SK-N-SH (cell line): Measurements from ENCODE around the gene TUT7. TPM values are rescaled to one million over a fixed set of nuclear protein-coding genes. Genes with fewer than 3 reads are reported as not detected.
A peak's percentile ranks its signal among the peaks of the same experiment; 100 is the strongest.

ENCODE experiments used
- CTCF ChIA-PET: fragments of 300-600, 350-600 bp; formaldehyde crosslinking; extraction: SDS; loops from one replicate; lab custom pipeline; 2021; lab: Yijun Ruan, JAX
- POLR2A ChIA-PET: fragments of 350-600 bp; sonication (Branson Sonifier 250); formaldehyde crosslinking; extraction: SDS; loops from one replicate; lab custom pipeline; 2020; ENCODE audit warnings: antibody characterized with exemption, inconsistent platforms; lab: Yijun Ruan, JAX
- DNase-seq: peaks from one replicate; pipeline ENCODE4 v3.0.0; 2012
- H2AFZ ChIP-seq: fragments of 200-600 bp; sonication (generic); 2 replicates; pipeline ENCODE4 v1.8.1; 2016; ENCODE audit warnings: antibody characterized with exemption, mild to moderate bottlenecking, low read depth
- H3F3A ChIP-seq: fragments of 200-600 bp; sonication (generic); replicated peaks from 2 replicates; pipeline ENCODE3; 2016; ENCODE audit warnings: antibody characterized with exemption, mild to moderate bottlenecking; ENCODE audit not compliant: insufficient read depth
- H3K27ac ChIP-seq, 2 experiments: fragments of 200-500 bp in 1 of 2; fragments of 200-600 bp in 1 of 2; sonication (Bioruptor generic) in 1 of 2; sonication (generic), shearing (Covaris generic) in 1 of 2; 2 replicates each; pipeline versions ENCODE4 v1.5.1 to v1.6.1; 2014 to 2016; ENCODE audit warnings: low read depth in 2 of 2, inconsistent platforms in 1 of 2, low read length in 1 of 2, mild to moderate bottlenecking in 1 of 2, mixed read lengths in 1 of 2
- H3K27me3 ChIP-seq: fragments of 200-600 bp; sonication (generic), shearing (Covaris generic); 2 replicates; pipeline ENCODE4 v1.6.1; 2016; ENCODE audit warnings: mixed run types; ENCODE audit not compliant: insufficient read depth
- H3K36me3 ChIP-seq, 2 experiments: fragments of 200-500 bp in 1 of 2; fragments of 200-600 bp in 1 of 2; sonication (Bioruptor generic) in 1 of 2; sonication (generic) in 1 of 2; replicated peaks in 1 of 2; 2 replicates each; pipeline versions ENCODE3 to v1.5.1; 2014 to 2016; ENCODE audit warnings: low read length in 1 of 2, mild to moderate bottlenecking in 1 of 2; ENCODE audit not compliant: insufficient read depth in 2 of 2, control insufficient read depth in 1 of 2
- H3K4me1 ChIP-seq, 2 experiments: fragments of 200-500 bp in 1 of 2; fragments of 200-600 bp in 1 of 2; sonication (Bioruptor generic) in 1 of 2; sonication (generic), shearing (Covaris generic) in 1 of 2; 2 replicates each; pipeline versions ENCODE4 v1.5.1 to v1.6.1; 2014 to 2016; ENCODE audit warnings: low read depth in 1 of 2, low read length in 1 of 2, mixed run types in 1 of 2; ENCODE audit not compliant: insufficient read depth in 2 of 2, control insufficient read depth in 1 of 2
- H3K4me2 ChIP-seq: fragments of 200-600 bp; sonication (generic), shearing (Covaris generic); 2 replicates; pipeline ENCODE4 v1.6.1; 2017; ENCODE audit warnings: mixed run types
- H3K4me3 ChIP-seq, 2 experiments: fragments of 200-500 bp in 1 of 2; fragments of 200-600 bp in 1 of 2; sonication (Bioruptor generic) in 1 of 2; sonication (generic), shearing (Covaris generic) in 1 of 2; 2 replicates each; pipeline versions ENCODE4 v1.5.1 to v1.8.1; 2014 to 2016; ENCODE audit warnings: low read depth in 2 of 2, inconsistent platforms in 1 of 2, low read length in 1 of 2, mild to moderate bottlenecking in 1 of 2, mixed read lengths in 1 of 2, moderate library complexity in 1 of 2
- H3K79me2 ChIP-seq: fragments of 200-600 bp; sonication (generic); 2 replicates; pipeline ENCODE4 v1.8.1; 2017; ENCODE audit warnings: mild to moderate bottlenecking; ENCODE audit not compliant: insufficient read depth
- H3K9ac ChIP-seq: fragments of 200-600 bp; sonication (generic); 2 replicates; pipeline ENCODE4 v1.6.1; 2017; ENCODE audit warnings: mixed run types
- H3K9me2 ChIP-seq: fragments of 200-600 bp; sonication (generic); 2 replicates; pipeline ENCODE4 v1.6.1; 2017; ENCODE audit warnings: mixed run types
- H3K9me3 ChIP-seq: fragments of 200-600 bp; sonication (generic); 2 replicates; pipeline ENCODE4 v1.6.1; 2017; ENCODE audit warnings: mixed run types, mild to moderate bottlenecking, moderate library complexity
- H4K20me1 ChIP-seq: fragments of 200-600 bp; sonication (generic); 2 replicates; pipeline ENCODE4 v1.6.1; 2017; ENCODE audit warnings: mild to moderate bottlenecking, mixed run types; ENCODE audit not compliant: insufficient read depth
- CTCF ChIP-seq: fragments of 200-600 bp; sonication (generic); IDR thresholded peaks from 2 replicates; pipeline ENCODE4 v1.6.1; 2017; ENCODE audit warnings: antibody characterized with exemption, mild to moderate bottlenecking, moderate library complexity
- EP300 ChIP-seq, 2 experiments: IDR thresholded peaks; 2 replicates each; pipeline versions ENCODE4 v1.4.0 to v1.6.1; 2012; ENCODE audit warnings: borderline replicate concordance in 1 of 2, low read depth in 1 of 2, low read length in 1 of 2
- EZH2phosphoT487 ChIP-seq: fragments of 200-600 bp; sonication (generic); IDR thresholded peaks from 2 replicates; pipeline ENCODE4 v1.6.1; 2017; ENCODE audit warnings: low read depth, mixed run types, mild to moderate bottlenecking, antibody characterized with exemption, moderate library complexity, borderline replicate concordance
- FOSL2 ChIP-seq: IDR thresholded peaks from 2 replicates; pipeline ENCODE4 v1.4.0; 2012; ENCODE audit warnings: low read depth, mild to moderate bottlenecking, moderate library complexity, borderline replicate concordance
- FOXJ3 ChIP-seq: sonication (generic); formaldehyde crosslinking; IDR thresholded peaks from 2 replicates; pipeline ENCODE4 v1.5.1; 2020; ENCODE audit warnings: mild to moderate bottlenecking, missing genetic modification reagents
- GABPA ChIP-seq: IDR thresholded peaks from 2 replicates; pipeline ENCODE4 v1.4.0; 2012; ENCODE audit warnings: low read depth, mild to moderate bottlenecking
- JUND ChIP-seq: IDR thresholded peaks from 2 replicates; pipeline ENCODE4 v1.4.0; 2012
- MEF2A ChIP-seq: IDR thresholded peaks from 2 replicates; pipeline ENCODE4 v1.4.0; 2012; ENCODE audit warnings: low read depth, borderline replicate concordance
- POLR2AphosphoS5 ChIP-seq: IDR thresholded peaks from 2 replicates; pipeline ENCODE4 v1.6.1; 2012; ENCODE audit warnings: low read depth, low read length
- TEAD4 ChIP-seq: IDR thresholded peaks from 2 replicates; pipeline ENCODE4 v1.4.0; 2012; ENCODE audit warnings: mild to moderate bottlenecking, borderline replicate concordance; ENCODE audit not compliant: insufficient read depth
- USF2 ChIP-seq: fragments of 150-350 bp; IDR thresholded peaks from 2 replicates; pipeline ENCODE4 v1.6.1; 2017; ENCODE audit warnings: antibody characterized with exemption, low read length, low read depth, borderline replicate concordance
- YY1 ChIP-seq: IDR thresholded peaks from 2 replicates; pipeline ENCODE4 v1.4.0; 2012; ENCODE audit warnings: low read depth, mild to moderate bottlenecking
- ZBTB33 ChIP-seq: IDR thresholded peaks from 2 replicates; pipeline ENCODE4 v1.4.0; 2012; ENCODE audit warnings: low read depth, borderline replicate concordance
- WGBS: methylation state at CpG from one replicate; pipeline ENCODE4 v1.1.6; 2017; ENCODE audit warnings: low lambda C conversion rate; 5-methylcytosine and 5-hydroxymethylcytosine counted together
- polyA plus RNA-seq, 3 experiments: library from polyadenylated mRNA; depleted of rRNA; stranded (reverse); fragments of >200 nt; gene quantifications; 2 replicates each; pipeline ENCODE4 v1.2.3, GENCODE V29; 2012

The TUT7 gene
- polyA plus RNA-seq, 1 of the 3 experiments (the other 2 are of a cell fraction): 6.7 TPM

- Histone ChIP-seq H3K4me2 (peak overlapping the region; percentile 88), H3K9me2 (no peaks in the 10 kb centered on the region), H3K36me3 (peaks cover 9 to 20% of the 10 kb centered on the region in 2 experiments), H3K79me2 (peaks cover 70% of the 10 kb centered on the region), H4K20me1 (no peaks in the 10 kb centered on the region), H3K4me3 (peak overlapping the region; percentile 87 to 90), H3K9ac (peak overlapping the region; percentile 20; the same call in 1 of the 2 replicates), H3K27me3 (no peaks in the 10 kb centered on the region), H2AFZ (no peak overlapping the region), H3K27ac (no peak overlapping the region), H3F3A (peaks cover 4% of the 10 kb centered on the region), H3K4me1 (peaks cover 12 to 23% of the 10 kb centered on the region in 2 experiments; a peak in 3 of 4 replicates), H3K9me3 (no peaks in the 10 kb centered on the region)
- no peak for TF ChIP-seq USF2
- TF ChIP-seq FOXJ3 (CRISPR knock-in tag): no peak
- TF ChIP-seq EZH2phosphoT487: no peak
- no peak for TF ChIP-seq YY1
- TF ChIP-seq TEAD4: no peak
- WGBS: 24% methylated on average over 6 of the region's 6 CpGs
- DNase-seq: no peak
- ChIA-PET CTCF (no interaction called here), POLR2A (no interaction called here)
These were observed 2.3 kb downstream of the TUT7 start for GRCh38 chr9:86351880-86352279.

- H3K27ac ChIP-seq: no peak overlapping the region
- peaks cover 12 to 23% of the 10 kb centered on the region in 2 experiments; a peak in 3 of 4 replicates for H3K4me1 ChIP-seq
- no peak overlapping the region for H3K9ac ChIP-seq
- no peak overlapping the region for H3K4me3 ChIP-seq
- 95% methylated on average over 12 of the region's 12 CpGs for WGBS
- no peak for TF ChIP-seq FOSL2
- TF ChIP-seq CTCF: no peak
- no peak for TF ChIP-seq EP300 (IDR thresholded peaks at IDR 0.05; ENCODE audit: borderline replicate concordance in 1 of 2, low read depth in 1 of 2, low read length in 1 of 2)
- no peak for TF ChIP-seq JUND
- no peak for TF ChIP-seq POLR2AphosphoS5
- TF ChIP-seq MEF2A: no peak
- TF ChIP-seq GABPA: no peak
- TF ChIP-seq ZBTB33: no peak
- TF ChIP-seq USF2: no peak
- TF ChIP-seq, all 33 proteins: peak for 0
- POLR2A ChIA-PET: no interaction called here
- peaks cover 85% of the 10 kb centered on the region for H3K79me2 ChIP-seq
- peaks cover 21 to 30% of the 10 kb centered on the region in 2 experiments for H3K36me3 ChIP-seq
- 0 out of 2 replicates have a peak overlapping the region, but pooled peaks have one; percentile 21 for H3K4me2 ChIP-seq
- no peaks in the 10 kb centered on the region for H3K9me3 ChIP-seq
- no peaks in the 10 kb centered on the region for H4K20me1 ChIP-seq
- CTCF ChIA-PET: no interaction called here
- no peaks in the 10 kb centered on the region for H3K27me3 ChIP-seq
- H3K9me2 ChIP-seq: no peaks in the 10 kb centered on the region
- H3F3A ChIP-seq: peaks cover 4% of the 10 kb centered on the region
- DNase-seq: no peak
- no peak overlapping the region for H2AFZ ChIP-seq
These were observed 4.0 kb downstream of the TUT7 start for GRCh38 chr9:86350006-86350760.
